ENCODE data around the gene ADRB2. TPM values are rescaled to one million over a fixed set of nuclear protein-coding genes. Genes with fewer than 3 reads are reported as not detected.
A peak's percentile ranks its signal among the peaks of the same experiment; 100 is the strongest.

The ADRB2 gene
- total and polyA plus RNA-seq, 12 donors = 1.8 to 7.8 (median 4.4) TPM

DNA sequence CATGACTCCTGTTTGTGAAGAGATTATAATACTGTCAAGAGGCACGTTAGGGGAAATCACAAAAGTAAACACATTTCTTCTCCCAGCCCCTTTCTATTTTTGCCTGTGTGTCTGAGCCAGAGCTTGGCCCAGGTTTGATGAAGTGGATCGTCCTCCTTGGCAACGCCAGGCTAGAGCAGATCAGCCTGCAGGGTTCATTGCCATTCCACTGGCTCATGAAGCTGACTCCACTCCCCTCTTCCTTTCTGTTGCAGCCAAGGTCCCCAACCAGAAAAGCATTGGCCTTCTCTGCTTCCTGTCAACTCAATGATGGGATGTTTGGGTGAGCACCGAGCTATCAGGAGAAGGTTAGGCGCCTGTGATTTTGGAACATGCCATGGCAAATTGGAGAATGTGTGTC is 3.3 kb downstream of the ADRB2 start:
- no peaks in the 10 kb centered on the region for H3K9me3 ChIP-seq
- H3K36me3 ChIP-seq = no peaks in the 10 kb centered on the region
- peak overlapping the region; percentile 47 to 76 (median 68) for H3K4me3 ChIP-seq
- intact Hi-C loops (cut with DNase I) = loop anchor here in 9 of 10 donors (2.0 to 10.0 kb wide), 16 partner anchors 33 to 285 kb away; no protein-coding TSS in a partner anchor
- 23 to 29% methylated on average over 5 of the region's 5 CpGs for WGBS, 2 donors
- DNase-seq (peak in 1 of 2 donors; percentile 24), ATAC-seq (peak in 2 of 8 donors; percentile 4 to 10)
- H3K4me1 ChIP-seq = peaks cover 0 to 94% (median 64%) of the 10 kb centered on the region in 9 donors
- H3K27me3 ChIP-seq = no peaks in the 10 kb centered on the region
- H3K27ac ChIP-seq = peak overlapping the region in 8 of 10 donors; percentile 50 to 97 (median 94)
- TF ChIP-seq, protein P1, sequence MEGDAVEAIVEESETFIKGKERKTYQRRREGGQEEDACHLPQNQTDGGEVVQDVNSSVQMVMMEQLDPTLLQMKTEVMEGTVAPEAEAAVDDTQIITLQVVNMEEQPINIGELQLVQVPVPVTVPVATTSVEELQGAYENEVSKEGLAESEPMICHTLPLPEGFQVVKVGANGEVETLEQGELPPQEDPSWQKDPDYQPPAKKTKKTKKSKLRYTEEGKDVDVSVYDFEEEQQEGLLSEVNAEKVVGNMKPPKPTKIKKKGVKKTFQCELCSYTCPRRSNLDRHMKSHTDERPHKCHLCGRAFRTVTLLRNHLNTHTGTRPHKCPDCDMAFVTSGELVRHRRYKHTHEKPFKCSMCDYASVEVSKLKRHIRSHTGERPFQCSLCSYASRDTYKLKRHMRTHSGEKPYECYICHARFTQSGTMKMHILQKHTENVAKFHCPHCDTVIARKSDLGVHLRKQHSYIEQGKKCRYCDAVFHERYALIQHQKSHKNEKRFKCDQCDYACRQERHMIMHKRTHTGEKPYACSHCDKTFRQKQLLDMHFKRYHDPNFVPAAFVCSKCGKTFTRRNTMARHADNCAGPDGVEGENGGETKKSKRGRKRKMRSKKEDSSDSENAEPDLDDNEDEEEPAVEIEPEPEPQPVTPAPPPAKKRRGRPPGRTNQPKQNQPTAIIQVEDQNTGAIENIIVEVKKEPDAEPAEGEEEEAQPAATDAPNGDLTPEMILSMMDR (IDR thresholded peaks at IDR 0.05) = no peak

- Histone ChIP-seq H3K27me3 (no peaks in the 10 kb centered on the region), H3K4me3 (peak overlapping the region in 9 of 10 donors; percentile 47 to 76 (median 70)), H3K9me3 (no peaks in the 10 kb centered on the region), H3K36me3 (no peaks in the 10 kb centered on the region), H3K27ac (peak overlapping the region in 8 of 10 donors; percentile 50 to 97 (median 94)), H3K4me1 (peaks cover 0 to 94% (median 64%) of the 10 kb centered on the region in 9 donors)
- intact Hi-C loops (cut with DNase I) = loop anchor here in 2 of 10 donors (5.0 to 10.0 kb wide), 2 partner anchors 37 to 125 kb away; no protein-coding TSS in a partner anchor
- ATAC-seq = no peak
- 33 to 53% methylated on average over 2 of the region's 2 CpGs for WGBS, 2 donors
- no peak for DNase-seq
- TF ChIP-seq, protein P1 (IDR thresholded peaks at IDR 0.05) = no peak
These were observed 3.8 kb downstream of the ADRB2 start for GRCh38 chr5:148830211-148830610.

DNA sequence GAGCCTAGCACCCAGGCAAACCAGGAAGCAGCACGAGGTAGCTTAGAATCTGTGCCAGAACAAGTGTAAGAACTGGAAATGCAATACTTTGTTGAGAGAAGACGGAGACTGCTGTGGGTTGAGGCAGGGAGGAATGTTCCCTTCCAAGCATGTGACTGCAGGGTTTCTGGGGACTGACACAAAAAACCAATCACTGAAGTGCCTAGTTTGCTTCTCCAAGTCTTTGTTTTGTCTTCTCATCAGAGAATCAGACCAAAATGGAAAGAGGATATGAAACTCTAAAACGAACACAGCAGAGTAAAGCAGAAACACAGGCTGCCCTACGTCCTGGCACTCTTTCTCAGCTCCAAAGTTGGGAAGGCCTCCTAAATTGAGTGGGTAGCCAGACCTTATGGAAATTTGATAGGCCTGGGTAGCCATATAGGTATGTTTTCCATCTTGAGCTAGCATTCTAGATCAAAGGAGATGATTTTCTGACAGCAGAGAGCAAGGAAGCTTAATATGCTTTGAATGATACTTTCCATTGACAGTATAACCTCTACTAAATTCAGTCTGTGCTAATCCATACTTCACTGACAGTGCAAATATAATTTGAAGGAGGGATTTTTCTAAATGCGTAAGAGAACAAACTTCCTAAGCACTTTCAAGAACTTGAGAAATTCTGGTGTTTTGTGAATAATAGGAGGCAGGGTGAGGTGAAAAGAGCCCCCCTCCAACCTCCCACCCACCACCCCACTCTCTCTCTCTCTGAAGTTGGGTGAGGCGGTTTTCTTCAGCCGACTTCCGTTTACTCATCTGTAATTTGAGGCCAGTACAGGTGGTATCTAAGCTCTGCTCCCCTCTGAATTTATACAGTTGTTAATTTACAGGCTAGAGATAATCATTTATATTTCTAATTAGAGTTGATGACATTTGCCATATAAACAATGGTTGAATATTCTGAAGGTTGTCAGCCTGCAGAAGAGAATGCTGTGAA is 5.5 kb downstream of the ADRB2 start:
- WGBS, 2 donors = 52 to 64% methylated on average over 8 of the region's 8 CpGs
- peaks cover 0 to 93% (median 59%) of the 10 kb centered on the region in 9 donors for H3K4me1 ChIP-seq
- peak overlapping the region in 7 of 10 donors; percentile 1 to 76 (median 70) for H3K4me3 ChIP-seq

More for the DNA sequence above, 5.5 kb downstream of the ADRB2 start:
- TF ChIP-seq, protein P1 (IDR thresholded peaks at IDR 0.05) = no peak
- Histone ChIP-seq H3K27me3 (no peaks in the 10 kb centered on the region), H3K36me3 (no peaks in the 10 kb centered on the region), H3K27ac (peak overlapping the region in 9 of 10 donors; percentile 9 to 97 (median 65)), H3K9me3 (no peaks in the 10 kb centered on the region)
- peak in 4 of 8 donors; percentile 18 to 47 (median 25) for ATAC-seq
- no peak for DNase-seq
- intact Hi-C loops (cut with DNase I) = loop anchor here in 2 of 10 donors (5.0 to 10.0 kb wide), 2 partner anchors 35 to 123 kb away; no protein-coding TSS in a partner anchor
